ENCODE measurements around the gene CYP24A1. TPM values are rescaled to one million over a fixed set of nuclear protein-coding genes. Genes with fewer than 3 reads are reported as not detected.

Gene CYP24A1
- total and polyA plus RNA-seq, 2 of the 13 experiments (the other 11 are each of a cell fraction or from before 2014, with no cell fraction given): 9.4 to 32.7 TPM

GRCh38 chr20:54168961-54169862, 4.6 kb downstream of the CYP24A1 start (continued):
- TF ChIP-seq, protein P1, sequence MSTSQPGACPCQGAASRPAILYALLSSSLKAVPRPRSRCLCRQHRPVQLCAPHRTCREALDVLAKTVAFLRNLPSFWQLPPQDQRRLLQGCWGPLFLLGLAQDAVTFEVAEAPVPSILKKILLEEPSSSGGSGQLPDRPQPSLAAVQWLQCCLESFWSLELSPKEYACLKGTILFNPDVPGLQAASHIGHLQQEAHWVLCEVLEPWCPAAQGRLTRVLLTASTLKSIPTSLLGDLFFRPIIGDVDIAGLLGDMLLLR (CRISPR knock-in tag; IDR thresholded peaks at IDR 0.05): no peak
- TF ChIP-seq ZFP41 (CRISPR knock-in tag; IDR thresholded peaks at IDR 0.05; ENCODE audit: borderline replicate concordance) (no peak), SIX1 (CRISPR knock-in tag; IDR thresholded peaks at IDR 0.05; ENCODE audit: borderline replicate concordance) (no peak), CERS6 (CRISPR knock-in tag; IDR thresholded peaks at IDR 0.05) (no peak), EP300 (IDR thresholded peaks at IDR 0.05; ENCODE audit: low read depth in 2 of 2, low read length in 2 of 2) (no peak), EP300 (CRISPR knock-in tag; IDR thresholded peaks at IDR 0.05; ENCODE audit: borderline replicate concordance) (peak; percentile 39; the same call in 1 of the 2 replicates), SOX13 (IDR thresholded peaks at IDR 0.05) (no peak), SOX13 (CRISPR knock-in tag; conservative IDR thresholded peaks at IDR 0.05 in 1 of 2, IDR thresholded peaks at IDR 0.05 in 1 of 2) (peak in 1 of 2 experiments; percentile 63; a peak in 2 of 4 replicates), KAT7 (CRISPR knock-in tag; IDR thresholded peaks at IDR 0.05; ENCODE audit: borderline replicate concordance) (no peak), ZNF407 (CRISPR knock-in tag; IDR thresholded peaks at IDR 0.05; ENCODE audit: not compliant biosample characterization) (no peak), SPEN (CRISPR knock-in tag; IDR thresholded peaks at IDR 0.05; ENCODE audit: low read depth) (no peak)
